IPS-20b (cell line): ENCODE measurements around the gene OVAAL.

Experiments
- H3K27ac ChIP-seq: one replicate; pipeline ENCODE4 v1.5.1; 2013; ENCODE audit warnings: low read length
- H3K27me3 ChIP-seq: 2 replicates; pipeline ENCODE4 v1.6.1; 2013; ENCODE audit warnings: mild to moderate bottlenecking, low read length, inconsistent platforms; ENCODE audit not compliant: insufficient read depth
- H3K36me3 ChIP-seq: 2 replicates; pipeline ENCODE4 v1.6.1; 2013; ENCODE audit warnings: low read depth, mild to moderate bottlenecking, inconsistent platforms, low read length, moderate library complexity; ENCODE audit not compliant: insufficient read depth
- H3K4me1 ChIP-seq: 2 replicates; pipeline ENCODE4 v1.6.1; 2013; ENCODE audit warnings: mild to moderate bottlenecking, control low read depth, inconsistent platforms, low read length, moderate library complexity; ENCODE audit not compliant: insufficient read depth
- H3K4me3 ChIP-seq: 2 replicates; pipeline ENCODE4 v1.5.1; 2013; ENCODE audit warnings: mild to moderate bottlenecking, low read length, inconsistent platforms
- H3K9ac ChIP-seq: 2 replicates; pipeline ENCODE4 v1.6.1; 2013; ENCODE audit warnings: low read depth, mild to moderate bottlenecking, inconsistent platforms, low read length, moderate library complexity
- H3K9me3 ChIP-seq: 2 replicates; pipeline ENCODE4 v1.6.1; 2013; ENCODE audit warnings: mild to moderate bottlenecking, low read depth, low read length, inconsistent platforms; ENCODE audit not compliant: insufficient read depth

OVAAL gene

DNA sequence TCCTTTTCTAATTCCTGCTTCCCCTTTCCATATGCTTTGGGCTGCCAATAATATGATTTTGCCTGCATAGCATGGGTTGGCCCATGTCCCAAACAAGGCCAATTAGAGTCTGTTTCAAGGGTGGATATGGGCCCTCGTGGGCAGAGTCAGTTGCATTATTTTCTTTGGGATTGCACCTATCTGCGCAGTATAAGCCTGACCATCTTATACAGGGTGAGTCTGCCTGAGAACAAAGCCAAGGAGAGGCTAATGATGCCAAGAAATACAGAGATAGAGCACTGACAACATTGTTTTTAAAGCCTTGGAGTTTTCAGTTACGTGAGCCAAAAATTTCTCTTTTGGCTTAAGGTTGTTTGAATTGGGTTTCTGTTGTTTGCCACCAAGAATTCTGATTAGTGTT is 18.6 kb downstream of the OVAAL start:
- Histone ChIP-seq H3K9ac (no peak overlapping the region), H3K4me3 (no peak overlapping the region), H3K9me3 (no peaks in the 10 kb centered on the region), H3K36me3 (no peaks in the 10 kb centered on the region), H3K27ac (no peak overlapping the region), H3K4me1 (0 out of 2 replicates have a peak, but pooled peaks cover 5% of the 10 kb centered on the region), H3K27me3 (no peaks in the 10 kb centered on the region)

DNA sequence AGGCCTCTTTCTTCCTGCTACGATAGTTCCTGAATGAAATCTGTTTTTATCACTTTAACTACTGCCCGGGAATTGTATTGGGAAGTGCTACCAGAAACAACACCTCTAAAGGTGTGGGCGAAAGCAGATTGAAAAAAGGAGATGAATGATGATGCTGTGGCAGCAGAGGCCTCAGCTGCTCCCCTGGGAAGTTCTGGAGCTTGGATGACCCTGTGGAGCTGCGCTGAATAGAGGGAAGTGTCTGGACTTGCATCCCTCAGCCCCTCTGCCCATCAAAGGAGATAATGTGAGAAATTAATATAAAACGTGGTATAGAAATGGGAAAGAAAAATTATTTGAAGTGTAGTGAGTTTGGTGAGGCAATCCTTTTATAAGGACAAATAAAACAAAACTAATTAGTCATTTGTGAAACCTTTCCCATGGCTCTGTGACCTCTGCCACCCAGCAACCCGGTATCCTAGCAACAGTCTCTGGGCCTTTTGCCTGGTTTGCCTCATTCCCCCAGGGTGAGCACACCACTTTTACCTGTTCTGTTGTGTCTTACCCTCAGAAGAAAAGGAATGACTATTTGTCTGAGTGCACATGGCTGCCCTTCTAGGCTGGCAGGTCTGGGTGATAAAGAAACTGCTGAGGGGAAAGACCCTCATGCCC is 21.3 kb downstream of the OVAAL start:
- no peaks in the 10 kb centered on the region for H3K9me3 ChIP-seq

DNA sequence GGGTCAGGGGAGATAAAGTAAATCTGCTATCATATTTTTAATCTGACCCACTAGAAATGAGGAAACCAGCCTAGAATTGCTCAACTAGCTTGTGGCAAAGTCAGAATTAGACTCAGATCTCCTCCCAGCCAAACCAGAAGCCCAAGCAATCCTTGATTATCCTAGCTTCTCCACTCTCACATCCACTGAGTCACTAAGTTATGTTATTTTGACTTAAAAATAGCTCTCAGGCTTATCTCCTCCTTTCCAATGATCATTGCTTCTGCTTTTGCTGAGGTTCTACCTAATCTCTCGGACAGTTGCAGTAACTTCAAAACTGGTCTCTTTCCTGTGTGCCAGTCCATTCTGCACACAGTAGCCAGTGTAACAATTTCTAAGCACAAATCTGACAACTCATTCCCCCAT is 22.9 kb downstream of the OVAAL start:
- Histone ChIP-seq H3K27me3 (no peaks in the 10 kb centered on the region), H3K9ac (no peak overlapping the region), H3K36me3 (no peaks in the 10 kb centered on the region), H3K4me3 (no peak overlapping the region), H3K27ac (no peak overlapping the region), H3K9me3 (no peaks in the 10 kb centered on the region), H3K4me1 (0 out of 2 replicates have a peak, but pooled peaks cover 5% of the 10 kb centered on the region)

More for the DNA sequence above, 21.3 kb downstream of the OVAAL start:
- H3K36me3 ChIP-seq = no peaks in the 10 kb centered on the region
- H3K4me1 ChIP-seq = 0 out of 2 replicates have a peak, but pooled peaks cover 5% of the 10 kb centered on the region
- H3K4me3 ChIP-seq = no peak overlapping the region
- H3K9ac ChIP-seq = no peak overlapping the region
- H3K27ac ChIP-seq = no peak overlapping the region
- H3K27me3 ChIP-seq = no peaks in the 10 kb centered on the region

DNA sequence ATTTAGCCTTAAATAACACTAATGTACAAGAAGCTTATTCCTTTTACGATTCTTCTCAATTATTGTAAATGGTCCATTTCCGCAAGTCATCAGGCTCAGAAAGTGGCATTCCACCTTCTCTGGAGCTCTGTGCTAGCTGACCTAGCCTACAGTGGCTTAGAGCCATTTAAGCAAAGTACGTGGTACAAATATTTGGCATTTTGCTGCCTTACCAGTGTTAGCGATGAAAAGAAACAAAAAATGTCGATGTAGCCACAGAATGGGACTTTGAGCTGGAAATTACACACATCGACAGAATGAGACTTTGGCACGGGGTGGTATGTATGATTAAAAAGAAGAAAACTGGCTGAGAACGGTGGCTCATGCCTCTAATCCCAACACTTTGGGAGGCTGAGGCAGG is 26.1 kb downstream of the OVAAL start:
- no peak overlapping the region for H3K27ac ChIP-seq
- no peaks in the 10 kb centered on the region for H3K27me3 ChIP-seq
- H3K9ac ChIP-seq = no peak overlapping the region
- 0 out of 2 replicates have a peak, but pooled peaks cover 3% of the 10 kb centered on the region for H3K4me1 ChIP-seq
- H3K9me3 ChIP-seq = peaks cover 7% of the 10 kb centered on the region
- no peak overlapping the region for H3K4me3 ChIP-seq
- H3K36me3 ChIP-seq = no peaks in the 10 kb centered on the region

DNA sequence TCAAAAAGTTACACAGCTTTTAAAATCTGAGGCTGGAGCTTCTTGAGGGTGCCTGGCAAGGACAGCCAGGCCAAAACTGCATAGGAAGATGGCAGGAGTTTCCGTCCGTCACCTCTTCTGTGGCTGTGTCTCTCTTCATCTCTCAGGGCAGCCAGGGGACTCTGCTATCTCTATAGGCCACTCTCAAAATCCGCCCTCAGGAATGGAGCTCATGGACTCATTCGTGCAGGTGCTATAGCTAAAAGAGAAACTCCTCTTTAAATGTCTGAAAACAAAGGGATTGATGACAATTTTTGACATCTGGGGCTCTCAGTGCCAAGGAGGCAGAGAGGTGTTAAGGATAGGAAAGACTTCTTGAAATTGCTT is 27.2 kb downstream of the OVAAL start:
- no peak overlapping the region for H3K27ac ChIP-seq
- H3K9ac ChIP-seq = no peak overlapping the region
- no peaks in the 10 kb centered on the region for H3K36me3 ChIP-seq
- H3K4me3 ChIP-seq = no peak overlapping the region
- peaks cover 7% of the 10 kb centered on the region for H3K9me3 ChIP-seq
- H3K4me1 ChIP-seq = no peaks in the 10 kb centered on the region
- H3K27me3 ChIP-seq = no peaks in the 10 kb centered on the region

DNA sequence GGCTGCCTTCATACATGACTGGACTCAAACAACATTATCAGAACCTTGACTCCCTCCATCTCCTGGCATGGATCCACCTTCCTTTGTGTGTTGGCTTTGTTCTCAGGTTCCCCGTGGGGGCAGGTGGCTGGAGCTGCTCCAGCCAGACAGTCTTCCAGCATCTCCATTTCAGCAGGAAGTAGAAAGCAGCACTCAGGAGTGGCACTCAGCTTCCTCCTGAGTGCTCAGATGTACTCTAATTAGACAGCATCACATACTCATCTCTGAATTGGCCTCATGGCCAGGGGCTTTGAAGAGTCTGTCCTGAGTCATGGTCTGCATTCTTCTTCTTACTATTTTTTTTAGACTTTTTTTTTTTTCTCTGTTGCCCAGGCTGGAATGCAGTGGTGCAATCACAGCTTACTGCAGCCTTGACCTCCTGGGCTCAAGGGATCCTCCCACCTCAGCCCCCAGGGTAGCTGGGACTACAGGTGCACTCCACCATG is 27.9 kb downstream of the OVAAL start:
- no peaks in the 10 kb centered on the region for H3K27me3 ChIP-seq
- no peak overlapping the region for H3K27ac ChIP-seq
- peaks cover 7% of the 10 kb centered on the region for H3K9me3 ChIP-seq
- H3K4me3 ChIP-seq = no peak overlapping the region
- H3K9ac ChIP-seq = no peak overlapping the region
- H3K36me3 ChIP-seq = no peaks in the 10 kb centered on the region
- no peaks in the 10 kb centered on the region for H3K4me1 ChIP-seq

DNA sequence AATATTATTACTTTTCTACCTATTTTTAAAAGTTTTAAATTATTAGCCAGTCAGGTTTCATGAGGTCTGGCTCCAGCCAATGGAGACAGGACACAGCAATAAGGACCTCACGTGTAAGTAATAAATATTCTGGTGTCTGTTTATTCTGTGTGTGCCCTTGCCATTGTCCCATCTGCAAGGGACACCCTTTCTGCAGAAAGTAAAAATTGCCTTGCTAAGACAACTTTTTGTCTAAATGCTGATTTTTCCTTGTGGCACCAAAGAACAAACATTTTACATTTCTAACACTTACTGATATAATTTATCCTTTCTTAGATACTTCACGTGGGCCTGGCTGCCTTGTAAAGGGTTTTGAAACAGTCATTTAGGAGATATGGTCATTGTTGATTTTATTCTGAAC is 29.4 kb downstream of the OVAAL start:
- H3K4me3 ChIP-seq = no peak overlapping the region
- H3K4me1 ChIP-seq = no peaks in the 10 kb centered on the region
- no peaks in the 10 kb centered on the region for H3K27me3 ChIP-seq
- H3K9ac ChIP-seq = no peak overlapping the region
- no peak overlapping the region for H3K27ac ChIP-seq
- H3K36me3 ChIP-seq = no peaks in the 10 kb centered on the region
- peaks cover 7% of the 10 kb centered on the region for H3K9me3 ChIP-seq

DNA sequence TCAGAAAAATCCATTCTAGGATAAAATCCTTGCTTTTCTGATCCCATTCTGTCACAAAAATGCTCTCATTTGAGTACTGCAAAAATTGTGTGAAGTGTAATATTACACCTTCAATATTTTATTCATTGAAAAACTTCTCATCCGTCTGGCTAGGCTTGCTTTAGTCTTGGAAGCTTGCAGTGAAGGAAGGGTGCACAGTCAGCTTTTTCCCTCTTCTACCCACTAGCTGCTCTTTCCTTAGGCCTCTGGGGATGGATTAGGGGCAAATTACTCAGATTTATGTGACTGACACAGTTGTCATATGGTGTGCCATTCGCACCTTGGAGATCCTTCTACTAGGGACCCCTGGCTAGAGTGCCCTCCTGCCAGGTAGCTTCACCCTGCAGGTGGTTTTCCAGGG is 32.1 kb downstream of the OVAAL start:
- Histone ChIP-seq H3K27ac (no peak overlapping the region), H3K4me3 (no peak overlapping the region), H3K36me3 (no peaks in the 10 kb centered on the region), H3K27me3 (no peaks in the 10 kb centered on the region), H3K9ac (no peak overlapping the region), H3K9me3 (peaks cover 7% of the 10 kb centered on the region), H3K4me1 (no peaks in the 10 kb centered on the region)

DNA sequence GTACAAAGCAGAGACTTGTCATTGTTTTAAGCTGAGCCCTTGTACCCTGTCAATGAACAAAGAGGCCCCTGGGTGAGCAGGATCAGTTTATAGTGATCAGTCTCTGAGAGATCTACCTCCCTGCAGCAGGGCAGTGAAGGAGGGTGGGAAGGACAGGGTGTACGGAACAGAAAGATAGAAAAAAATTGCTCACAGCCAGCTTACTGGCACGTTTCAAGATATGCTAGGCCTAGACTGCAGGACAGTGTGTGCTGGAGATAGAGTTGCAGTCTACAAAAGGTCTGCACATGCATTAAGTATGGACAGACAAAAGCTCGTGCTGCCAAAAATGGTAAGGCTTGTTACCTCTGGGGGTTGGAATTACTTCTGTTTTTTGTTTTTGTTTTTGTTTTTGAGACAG is 34.6 kb downstream of the OVAAL start:
- H3K4me1 ChIP-seq = no peaks in the 10 kb centered on the region
- no peak overlapping the region for H3K27ac ChIP-seq
- H3K27me3 ChIP-seq = no peaks in the 10 kb centered on the region
- no peak overlapping the region for H3K4me3 ChIP-seq
- H3K9ac ChIP-seq = no peak overlapping the region
- no peaks in the 10 kb centered on the region for H3K36me3 ChIP-seq
- H3K9me3 ChIP-seq = peaks cover 1% of the 10 kb centered on the region; the same call in 1 of the 2 replicates

DNA sequence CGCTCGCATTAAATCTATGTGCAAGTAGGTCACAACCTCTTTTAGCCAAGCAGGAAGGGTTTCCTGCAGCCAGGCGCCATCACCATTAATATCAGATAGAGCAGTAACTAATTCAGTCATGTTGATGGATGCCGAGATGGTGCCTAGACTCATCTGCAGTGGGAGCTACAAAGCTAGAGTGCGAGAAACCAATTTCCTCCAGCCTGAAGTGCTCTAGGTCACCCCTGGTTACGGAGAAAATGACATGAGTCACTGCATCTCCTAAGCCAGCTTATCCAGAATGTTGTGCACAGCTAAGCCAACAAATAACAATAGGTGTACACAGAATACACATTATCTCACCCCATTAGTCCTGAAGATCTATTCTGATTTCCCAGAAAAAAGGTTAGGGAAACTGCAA is 36.0 kb downstream of the OVAAL start:
- no peaks in the 10 kb centered on the region for H3K9me3 ChIP-seq
- no peaks in the 10 kb centered on the region for H3K36me3 ChIP-seq
- no peaks in the 10 kb centered on the region for H3K27me3 ChIP-seq
- H3K4me3 ChIP-seq = no peak overlapping the region
- H3K9ac ChIP-seq = no peak overlapping the region
- H3K27ac ChIP-seq = no peak overlapping the region
- H3K4me1 ChIP-seq = no peaks in the 10 kb centered on the region

DNA sequence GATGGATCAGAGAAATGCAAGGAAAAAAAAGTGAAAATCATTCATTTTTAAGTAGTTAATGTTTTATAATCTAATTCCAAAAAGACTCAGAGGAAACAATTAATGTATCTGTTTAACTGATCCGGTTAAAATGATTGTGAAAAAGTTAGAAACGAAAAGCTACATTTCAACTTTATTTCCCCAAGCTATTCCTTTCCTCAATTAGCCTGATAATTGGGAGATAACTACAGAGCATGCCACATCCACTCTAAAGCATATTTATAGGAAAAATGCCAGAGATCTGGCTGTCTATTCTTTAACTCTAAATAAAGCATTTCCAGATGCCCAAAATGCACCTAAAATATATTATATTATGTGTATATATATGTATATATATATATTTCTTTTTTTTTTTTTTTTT is 37.2 kb downstream of the OVAAL start:
- Histone ChIP-seq H3K4me1 (no peaks in the 10 kb centered on the region), H3K4me3 (no peak overlapping the region), H3K36me3 (no peaks in the 10 kb centered on the region), H3K27me3 (no peaks in the 10 kb centered on the region), H3K9ac (no peak overlapping the region), H3K27ac (no peak overlapping the region), H3K9me3 (no peaks in the 10 kb centered on the region)

DNA sequence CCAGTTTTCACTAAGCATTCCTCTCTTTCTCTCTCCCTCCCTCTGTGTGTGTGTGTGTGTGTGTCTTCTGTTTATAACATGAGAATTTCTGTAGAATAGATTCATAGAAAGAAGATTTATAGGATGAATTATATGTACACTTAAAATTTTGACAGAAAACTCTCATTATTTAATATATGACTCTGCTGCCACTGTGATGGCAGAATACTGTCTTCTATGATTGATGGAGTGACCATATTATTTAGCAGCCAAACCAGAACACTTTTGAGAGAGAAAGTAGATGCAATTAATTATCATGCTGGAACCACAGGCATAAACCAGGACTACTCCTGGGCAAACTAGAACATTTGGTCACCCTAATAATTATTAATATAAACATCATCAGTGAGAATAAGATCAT is 38.8 kb downstream of the OVAAL start:
- no peaks in the 10 kb centered on the region for H3K36me3 ChIP-seq
- no peak overlapping the region for H3K4me3 ChIP-seq
- H3K4me1 ChIP-seq = no peaks in the 10 kb centered on the region
- H3K9ac ChIP-seq = no peak overlapping the region
- peaks cover 4% of the 10 kb centered on the region; the same call in 1 of the 2 replicates for H3K27me3 ChIP-seq
- no peak overlapping the region for H3K27ac ChIP-seq
- no peaks in the 10 kb centered on the region for H3K9me3 ChIP-seq
